GM18873 (cell line): Measurements from ENCODE around the gene CSNK1G2.

ENCODE experiments used
- ATAC-seq: cut with Tn5 transposase; IDR thresholded peaks from one replicate; pipeline ENCODE4 v1.9.1; 2021; ENCODE audit warnings: mild to moderate bottlenecking, moderate library complexity, moderate number of reproducible peaks; ENCODE audit not compliant: unreplicated experiment, low FRiP score

CSNK1G2 gene

GRCh38 chr19:1962674-1963073 lies 21.7 kb downstream of the CSNK1G2 start:
- ATAC-seq, result no peak

GRCh38 chr19:1967087-1967608 lies 26.2 kb downstream of the CSNK1G2 start:
- ATAC-seq, result no peak

- no peak for ATAC-seq
These were observed 27.6 kb downstream of the CSNK1G2 start for GRCh38 chr19:1968279-1969175.

- no peak for ATAC-seq
These were observed 28.4 kb downstream of the CSNK1G2 start for GRCh38 chr19:1969176-1970002.

GRCh38 chr19:1970003-1970805 lies 29.2 kb downstream of the CSNK1G2 start:
- ATAC-seq, result no peak

- no peak for ATAC-seq
These were observed 30.0 kb downstream of the CSNK1G2 start for GRCh38 chr19:1970806-1971502.

- no peak for ATAC-seq
These were observed 33.6 kb downstream of the CSNK1G2 start for GRCh38 chr19:1974381-1975161.

- no peak for ATAC-seq
These were observed 34.1 kb downstream of the CSNK1G2 start for GRCh38 chr19:1975162-1975480.

GRCh38 chr19:1977120-1977519 lies 36.1 kb downstream of the CSNK1G2 start:
- no peak for ATAC-seq

GRCh38 chr19:1978346-1978894 lies 37.4 kb downstream of the CSNK1G2 start:
- no peak for ATAC-seq

GRCh38 chr19:1979017-1979416 lies 38.0 kb downstream of the CSNK1G2 start:
- ATAC-seq, result no peak

- no peak for ATAC-seq
These were observed 38.7 kb downstream of the CSNK1G2 start for GRCh38 chr19:1979642-1980041.

- no peak for ATAC-seq
These were observed 39.3 kb downstream of the CSNK1G2 start for GRCh38 chr19:1980091-1980808.

- no peak for ATAC-seq
These were observed 39.8 kb downstream of the CSNK1G2 start for GRCh38 chr19:1980809-1981181.

GRCh38 chr19:1981253-1981652 lies 40.3 kb downstream of the CSNK1G2 start:
- no peak for ATAC-seq

- ATAC-seq, result no peak
These were observed 43.4 kb downstream of the CSNK1G2 start for GRCh38 chr19:1984357-1984756.

- ATAC-seq, result no peak
These were observed 44.8 kb downstream of the CSNK1G2 start for GRCh38 chr19:1985588-1986356.
